ENCODE data around the gene EZH1.

DNA sequence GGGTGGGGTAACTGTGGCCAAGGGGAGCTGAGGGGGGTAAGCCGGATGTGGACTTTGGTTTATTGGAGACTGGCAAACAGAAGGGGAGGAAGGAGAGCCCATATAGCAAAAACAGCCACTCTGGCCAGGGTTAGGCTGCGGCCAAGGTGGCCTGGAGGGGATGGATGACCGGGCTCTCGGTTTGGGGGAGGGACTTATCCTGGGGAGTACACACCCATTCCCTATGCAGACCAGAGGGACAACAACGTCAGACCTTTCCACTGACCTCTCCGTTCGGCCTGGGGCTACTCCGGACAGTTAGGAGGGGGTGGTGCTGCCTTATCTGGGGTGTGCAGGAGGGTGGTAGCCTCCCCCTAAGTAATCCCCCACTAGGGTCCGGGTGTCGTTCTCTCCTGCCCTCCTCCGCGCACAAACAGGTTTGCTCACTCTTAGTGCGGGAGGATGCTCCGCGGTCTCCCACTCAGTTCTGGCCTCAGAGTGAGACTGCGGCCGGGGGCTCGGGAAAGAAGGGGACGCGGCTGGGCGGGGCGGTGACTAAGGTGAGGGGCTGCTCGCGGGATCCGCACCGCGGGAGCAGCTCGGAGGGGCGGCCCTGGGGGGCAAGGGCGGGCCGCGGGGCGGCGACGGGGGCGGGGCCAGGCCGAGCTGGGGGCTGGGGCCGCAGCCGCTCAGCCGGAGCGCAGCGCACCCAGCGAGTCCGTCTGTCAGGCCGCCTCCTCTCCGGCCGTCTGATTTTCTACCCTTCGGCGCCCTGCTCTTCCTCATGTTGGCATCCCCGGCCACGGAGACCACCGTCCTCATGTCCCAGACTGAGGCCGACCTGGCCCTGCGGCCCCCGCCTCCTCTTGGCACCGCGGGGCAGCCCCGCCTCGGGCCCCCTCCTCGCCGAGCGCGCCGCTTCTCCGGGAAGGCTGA, 35.4 kb upstream of the EZH1 start, which contains the start of gene WNK4:
- TF ChIP-seq, protein P1, sequence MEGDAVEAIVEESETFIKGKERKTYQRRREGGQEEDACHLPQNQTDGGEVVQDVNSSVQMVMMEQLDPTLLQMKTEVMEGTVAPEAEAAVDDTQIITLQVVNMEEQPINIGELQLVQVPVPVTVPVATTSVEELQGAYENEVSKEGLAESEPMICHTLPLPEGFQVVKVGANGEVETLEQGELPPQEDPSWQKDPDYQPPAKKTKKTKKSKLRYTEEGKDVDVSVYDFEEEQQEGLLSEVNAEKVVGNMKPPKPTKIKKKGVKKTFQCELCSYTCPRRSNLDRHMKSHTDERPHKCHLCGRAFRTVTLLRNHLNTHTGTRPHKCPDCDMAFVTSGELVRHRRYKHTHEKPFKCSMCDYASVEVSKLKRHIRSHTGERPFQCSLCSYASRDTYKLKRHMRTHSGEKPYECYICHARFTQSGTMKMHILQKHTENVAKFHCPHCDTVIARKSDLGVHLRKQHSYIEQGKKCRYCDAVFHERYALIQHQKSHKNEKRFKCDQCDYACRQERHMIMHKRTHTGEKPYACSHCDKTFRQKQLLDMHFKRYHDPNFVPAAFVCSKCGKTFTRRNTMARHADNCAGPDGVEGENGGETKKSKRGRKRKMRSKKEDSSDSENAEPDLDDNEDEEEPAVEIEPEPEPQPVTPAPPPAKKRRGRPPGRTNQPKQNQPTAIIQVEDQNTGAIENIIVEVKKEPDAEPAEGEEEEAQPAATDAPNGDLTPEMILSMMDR (IDR thresholded peaks at IDR 0.05) = no peak
- no peak for TF ChIP-seq POLR2AphosphoS5 (IDR thresholded peaks at IDR 0.05)
- no peak for TF ChIP-seq POLR2A (IDR thresholded peaks at IDR 0.05)

Measured in upper lobe of left lung (tissue), 4 donors.